Measurements from ENCODE around the gene OPCML.

The OPCML gene

GRCh38 chr11:133381761-133382130 lies 150.6 kb downstream of the OPCML start:
- Histone ChIP-seq H2AFZ (ENCODE audit: low read depth, low read length, severe bottlenecking) (no peak overlapping the region), H3F3A (ENCODE audit: insufficient read depth) (no peaks in the 10 kb centered on the region), H3K79me2 (ENCODE audit: insufficient read depth, low read length) (no peaks in the 10 kb centered on the region), H3K36me3 (ENCODE audit: low read length) (no peaks in the 10 kb centered on the region), H3K9ac (ENCODE audit: low read length) (no peak overlapping the region), H3K27ac (ENCODE audit: low read depth, low read length) (no peak overlapping the region), H3K9me2 (replicated peaks; ENCODE audit: insufficient read depth, low read length) (no peaks in the 10 kb centered on the region), H4K20me1 (ENCODE audit: low read depth, low read length) (no peaks in the 10 kb centered on the region), H3K27me3 (ENCODE audit: low read length) (no peaks in the 10 kb centered on the region), H3K4me2 (ENCODE audit: low read depth, low read length, poor library complexity, severe bottlenecking) (no peak overlapping the region), H3K9me3 (ENCODE audit: insufficient read depth, low read length) (no peaks in the 10 kb centered on the region), H3K4me3 (ENCODE audit: insufficient read depth, low read length, poor library complexity, severe bottlenecking) (no peak overlapping the region)
- TF ChIP-seq CTCF (IDR thresholded peaks at IDR 0.05; ENCODE audit: insufficient read depth, low read length, poor library complexity, severe bottlenecking) (no peak), EZH2phosphoT487 (conservative IDR thresholded peaks at IDR 0.05; ENCODE audit: low read length) (no peak)

- no peaks in the 10 kb centered on the region for H3F3A ChIP-seq (ENCODE audit: insufficient read depth)
- H3K4me2 ChIP-seq (ENCODE audit: low read depth, low read length, poor library complexity, severe bottlenecking) = no peak overlapping the region
- no peak for TF ChIP-seq EZH2phosphoT487 (conservative IDR thresholded peaks at IDR 0.05; ENCODE audit: low read length)
- no peak for TF ChIP-seq CTCF (IDR thresholded peaks at IDR 0.05; ENCODE audit: insufficient read depth, low read length, poor library complexity, severe bottlenecking)
- no peaks in the 10 kb centered on the region for H3K36me3 ChIP-seq (ENCODE audit: low read length)
- no peaks in the 10 kb centered on the region for H3K79me2 ChIP-seq (ENCODE audit: insufficient read depth, low read length)
- no peak overlapping the region for H3K4me3 ChIP-seq (ENCODE audit: insufficient read depth, low read length, poor library complexity, severe bottlenecking)
- no peaks in the 10 kb centered on the region for H4K20me1 ChIP-seq (ENCODE audit: low read depth, low read length)
- H2AFZ ChIP-seq (ENCODE audit: low read depth, low read length, severe bottlenecking) = no peak overlapping the region
- H3K9me2 ChIP-seq (replicated peaks; ENCODE audit: insufficient read depth, low read length) = no peaks in the 10 kb centered on the region
- no peaks in the 10 kb centered on the region for H3K27me3 ChIP-seq (ENCODE audit: low read length)
- no peaks in the 10 kb centered on the region for H3K9me3 ChIP-seq (ENCODE audit: insufficient read depth, low read length)
- H3K9ac ChIP-seq (ENCODE audit: low read length) = no peak overlapping the region
- no peak overlapping the region for H3K27ac ChIP-seq (ENCODE audit: low read depth, low read length)
Measured at GRCh38 chr11:133366147-133366546, 166.2 kb downstream of the OPCML start.

- Histone ChIP-seq H3K79me2 (ENCODE audit: insufficient read depth, low read length) (no peaks in the 10 kb centered on the region), H3K27ac (ENCODE audit: low read depth, low read length) (no peak overlapping the region), H3K27me3 (ENCODE audit: low read length) (no peaks in the 10 kb centered on the region), H2AFZ (ENCODE audit: low read depth, low read length, severe bottlenecking) (no peak overlapping the region), H3K9ac (ENCODE audit: low read length) (no peak overlapping the region), H3F3A (ENCODE audit: insufficient read depth) (no peaks in the 10 kb centered on the region), H3K36me3 (ENCODE audit: low read length) (no peaks in the 10 kb centered on the region), H3K9me2 (replicated peaks; ENCODE audit: insufficient read depth, low read length) (no peaks in the 10 kb centered on the region), H3K4me2 (ENCODE audit: low read depth, low read length, poor library complexity, severe bottlenecking) (no peak overlapping the region), H4K20me1 (ENCODE audit: low read depth, low read length) (no peaks in the 10 kb centered on the region), H3K9me3 (ENCODE audit: insufficient read depth, low read length) (no peaks in the 10 kb centered on the region), H3K4me3 (ENCODE audit: insufficient read depth, low read length, poor library complexity, severe bottlenecking) (no peak overlapping the region)
- TF ChIP-seq CTCF (IDR thresholded peaks at IDR 0.05; ENCODE audit: insufficient read depth, low read length, poor library complexity, severe bottlenecking) (no peak), EZH2phosphoT487 (conservative IDR thresholded peaks at IDR 0.05; ENCODE audit: low read length) (no peak)
Measured at GRCh38 chr11:133362916-133363315, 169.4 kb downstream of the OPCML start.

- Histone ChIP-seq H3K79me2 (ENCODE audit: insufficient read depth, low read length) (no peaks in the 10 kb centered on the region), H3F3A (ENCODE audit: insufficient read depth) (no peaks in the 10 kb centered on the region), H3K9me2 (replicated peaks; ENCODE audit: insufficient read depth, low read length) (no peaks in the 10 kb centered on the region), H4K20me1 (ENCODE audit: low read depth, low read length) (no peaks in the 10 kb centered on the region), H3K36me3 (ENCODE audit: low read length) (no peaks in the 10 kb centered on the region), H3K9ac (ENCODE audit: low read length) (no peak overlapping the region), H3K9me3 (ENCODE audit: insufficient read depth, low read length) (no peaks in the 10 kb centered on the region), H3K4me2 (ENCODE audit: low read depth, low read length, poor library complexity, severe bottlenecking) (no peak overlapping the region), H3K27me3 (ENCODE audit: low read length) (no peaks in the 10 kb centered on the region), H3K27ac (ENCODE audit: low read depth, low read length) (no peak overlapping the region), H2AFZ (ENCODE audit: low read depth, low read length, severe bottlenecking) (no peak overlapping the region), H3K4me3 (ENCODE audit: insufficient read depth, low read length, poor library complexity, severe bottlenecking) (no peak overlapping the region)
- no peak for TF ChIP-seq EZH2phosphoT487 (conservative IDR thresholded peaks at IDR 0.05; ENCODE audit: low read length)
- no peak for TF ChIP-seq CTCF (IDR thresholded peaks at IDR 0.05; ENCODE audit: insufficient read depth, low read length, poor library complexity, severe bottlenecking)
Measured at GRCh38 chr11:133362156-133362555, 170.1 kb downstream of the OPCML start.
